GM21529 (cell line): ENCODE data around the gene ARSI.

ENCODE experiments used
- ATAC-seq: cut with Tn5 transposase; IDR thresholded peaks from one replicate; pipeline ENCODE4 v1.9.1; 2021; ENCODE audit not compliant: unreplicated experiment

ARSI gene

GRCh38 chr5:150302301-150303069 is at the start of gene ARSI:
Gene ARSI, minus strand, starts transcription at chr5:150302905. Its CDS starts 532 bp downstream, at chr5:150302373.
- ATAC-seq, result no peak

- ATAC-seq, result peak; percentile 93
Measured at GRCh38 chr5:150350524-150351344, 48.0 kb upstream of the ARSI start.

GRCh38 chr5:150349681-150350275 is 47.1 kb upstream of the ARSI start:
- ATAC-seq, result no peak

GRCh38 chr5:150347451-150347850 is 44.7 kb upstream of the ARSI start:
- no peak for ATAC-seq

GRCh38 chr5:150347003-150347402 is 44.3 kb upstream of the ARSI start:
- no peak for ATAC-seq

GRCh38 chr5:150346592-150346991 is 43.9 kb upstream of the ARSI start:
- ATAC-seq, result no peak

GRCh38 chr5:150345716-150346115 is 43.0 kb upstream of the ARSI start:
- ATAC-seq, result no peak

GRCh38 chr5:150343994-150344631 is 41.4 kb upstream of the ARSI start:
- no peak for ATAC-seq

GRCh38 chr5:150342583-150342982 is 39.9 kb upstream of the ARSI start:
- no peak for ATAC-seq

GRCh38 chr5:150341989-150342388 is 39.3 kb upstream of the ARSI start:
- ATAC-seq, result no peak

- no peak for ATAC-seq
Measured at GRCh38 chr5:150341331-150341730, 38.6 kb upstream of the ARSI start.

GRCh38 chr5:150340614-150341255 is 38.0 kb upstream of the ARSI start:
- ATAC-seq, result no peak

GRCh38 chr5:150339841-150340240 is 37.1 kb upstream of the ARSI start:
- no peak for ATAC-seq

GRCh38 chr5:150339165-150339564 is 36.5 kb upstream of the ARSI start:
- no peak for ATAC-seq

GRCh38 chr5:150338546-150338945 is 35.8 kb upstream of the ARSI start:
- no peak for ATAC-seq

- no peak for ATAC-seq
Measured at GRCh38 chr5:150335778-150336177, 33.1 kb upstream of the ARSI start.

- no peak for ATAC-seq
Measured at GRCh38 chr5:150333400-150333799, 30.7 kb upstream of the ARSI start.

GRCh38 chr5:150329881-150330876 is 27.5 kb upstream of the ARSI start:
- no peak for ATAC-seq

- ATAC-seq, result no peak
Measured at GRCh38 chr5:150329038-150329437, 26.3 kb upstream of the ARSI start.

GRCh38 chr5:150328515-150328914 is 25.8 kb upstream of the ARSI start:
- ATAC-seq, result no peak
